Stimulated activated CD4-positive, alpha-beta T cell treated with anti-CD3 and anti-CD28 coated beads, Interleukin-4, amount 100 ng/mL, for 48 hours (primary cell): Measurements from ENCODE around the gene OR2A5.
"Not testable (repeated sequence)": the region's sequence is repeated elsewhere in the genome, so short reads cannot be mapped to it uniquely, and the experiment has no call there.

Experiments used
- DNase-seq, 2 donors: peaks; one replicate each; pipeline ENCODE4 v3.0.0-alpha.2; 2020; ENCODE audit warnings: low read depth in 2 of 2

OR2A5 gene

GRCh38 chr7:144048648-144049047 is at the start of gene OR2A5:
Gene OR2A5, plus strand, starts transcription at chr7:144048948. Its CDS starts 1,454 bp downstream, at chr7:144050402.
- DNase-seq, result no peak

DNA sequence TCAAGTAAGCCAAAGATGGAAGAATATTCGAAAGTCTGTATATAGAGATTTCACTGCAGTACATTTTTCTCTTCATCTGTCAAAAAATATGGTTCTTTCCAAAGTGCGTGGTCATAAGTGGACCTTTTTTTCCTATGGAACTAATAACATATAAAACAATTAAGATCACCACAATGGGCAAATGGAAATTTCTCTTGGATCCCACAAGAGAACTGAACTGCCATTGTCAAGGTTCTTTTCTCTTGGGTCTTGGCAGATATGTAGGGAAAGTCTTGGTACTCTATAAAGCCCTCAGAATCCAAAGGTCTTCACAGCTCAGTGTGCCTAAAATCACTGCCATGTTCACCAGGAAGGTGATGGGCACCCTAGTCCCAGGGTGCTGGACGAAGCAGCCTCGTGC is 48.7 kb upstream of the OR2A5 start, which contains the start of gene OR6B1:
Gene OR6B1 (plus strand): TSS at position 301 of the 400 bp plus-strand sequence. CDS start 3,677 bp downstream, outside the sequence.
- no peak for DNase-seq

GRCh38 chr7:144001543-144001942 is 47.2 kb upstream of the OR2A5 start:
- DNase-seq, result no peak

- no peak for DNase-seq
These were observed 44.0 kb upstream of the OR2A5 start for GRCh38 chr7:144004703-144005102.

GRCh38 chr7:144006029-144006691 is 42.6 kb upstream of the OR2A5 start:
- no peak for DNase-seq

DNA sequence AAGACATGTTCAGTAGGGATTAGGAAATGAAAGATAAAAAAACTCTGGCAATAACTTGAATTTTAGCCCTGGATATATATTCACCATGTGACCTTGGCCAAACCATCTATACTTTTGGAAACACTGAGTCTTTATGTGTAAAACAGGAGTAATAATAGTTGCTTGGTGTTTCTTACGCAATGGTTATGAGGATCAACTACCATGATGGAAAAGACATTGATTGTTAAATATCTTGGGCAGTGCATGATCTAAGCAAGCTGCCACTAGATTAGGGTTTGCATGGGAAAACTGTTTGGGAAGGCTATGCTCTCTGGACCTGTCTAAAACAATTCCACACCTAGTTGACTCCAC is 42.1 kb upstream of the OR2A5 start:
- DNase-seq, result no peak

DNA sequence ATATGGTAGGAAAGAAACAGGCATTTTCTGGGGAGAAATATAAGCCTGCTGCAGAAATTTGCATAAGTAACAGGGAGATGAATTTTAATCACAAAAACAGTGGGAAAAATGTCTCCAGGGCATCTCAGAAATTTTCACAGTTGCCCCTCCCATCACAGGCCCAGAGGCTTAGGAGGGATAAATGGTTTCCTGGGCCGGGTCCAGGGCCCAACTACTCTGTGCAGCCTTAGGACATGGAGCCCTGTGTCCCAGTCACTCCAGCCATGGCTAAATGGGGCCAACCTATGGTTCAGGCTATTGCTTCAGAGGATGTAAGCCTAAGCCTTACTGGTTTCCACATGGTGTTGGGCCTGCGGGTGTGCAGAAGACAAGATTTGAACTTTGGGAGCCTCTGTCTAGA is 39.4 kb upstream of the OR2A5 start:
- no peak for DNase-seq

DNA sequence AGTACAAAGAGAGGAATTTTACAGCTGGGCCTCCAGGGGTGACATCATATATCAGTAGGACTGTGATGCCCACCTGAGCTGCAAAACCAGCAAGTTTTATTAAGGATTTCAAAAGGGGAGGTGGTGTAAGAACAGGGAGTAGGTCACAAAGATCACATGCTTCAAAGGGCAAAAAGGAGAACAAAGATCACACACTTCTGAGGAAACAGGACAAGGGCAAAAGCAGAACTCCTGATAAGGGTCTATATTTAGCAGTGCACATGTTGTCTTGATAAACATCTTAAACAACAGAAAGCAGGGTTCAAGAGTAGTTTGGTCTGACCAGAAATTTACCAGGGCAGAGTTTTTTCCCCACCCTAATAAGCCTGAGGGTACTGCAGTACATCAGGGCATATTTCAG is 38.7 kb upstream of the OR2A5 start:
- not testable (repeated sequence) for DNase-seq

GRCh38 chr7:144010821-144011220 is 37.9 kb upstream of the OR2A5 start:
- not testable (repeated sequence) for DNase-seq

GRCh38 chr7:144011458-144012230 is 37.1 kb upstream of the OR2A5 start:
- no peak for DNase-seq

DNA sequence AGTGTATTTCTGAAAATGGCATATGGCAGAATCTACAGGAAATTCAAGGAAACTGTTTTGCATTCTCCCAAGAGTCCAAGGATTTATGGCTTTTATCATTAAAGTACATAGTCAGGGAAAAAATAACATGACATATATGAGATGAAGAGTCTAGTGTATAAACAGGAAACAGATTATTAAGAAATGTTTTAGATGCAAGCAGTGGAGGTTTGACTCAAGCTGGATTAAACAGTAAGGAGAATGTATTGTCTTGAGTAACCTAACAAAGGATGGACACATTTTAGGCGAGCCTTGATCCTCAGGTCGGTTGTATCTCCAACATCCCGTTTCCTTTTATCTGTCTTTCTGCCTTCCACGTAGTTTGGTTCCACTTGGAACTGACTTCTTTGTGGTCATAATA is 30.7 kb upstream of the OR2A5 start:
- no peak for DNase-seq

- DNase-seq, result no peak
These were observed 29.3 kb upstream of the OR2A5 start for GRCh38 chr7:144019457-144019856.

- DNase-seq, result no peak
These were observed 28.4 kb upstream of the OR2A5 start for GRCh38 chr7:144020340-144020739.

GRCh38 chr7:144022169-144022568 is 26.6 kb upstream of the OR2A5 start:
- no peak for DNase-seq

DNA sequence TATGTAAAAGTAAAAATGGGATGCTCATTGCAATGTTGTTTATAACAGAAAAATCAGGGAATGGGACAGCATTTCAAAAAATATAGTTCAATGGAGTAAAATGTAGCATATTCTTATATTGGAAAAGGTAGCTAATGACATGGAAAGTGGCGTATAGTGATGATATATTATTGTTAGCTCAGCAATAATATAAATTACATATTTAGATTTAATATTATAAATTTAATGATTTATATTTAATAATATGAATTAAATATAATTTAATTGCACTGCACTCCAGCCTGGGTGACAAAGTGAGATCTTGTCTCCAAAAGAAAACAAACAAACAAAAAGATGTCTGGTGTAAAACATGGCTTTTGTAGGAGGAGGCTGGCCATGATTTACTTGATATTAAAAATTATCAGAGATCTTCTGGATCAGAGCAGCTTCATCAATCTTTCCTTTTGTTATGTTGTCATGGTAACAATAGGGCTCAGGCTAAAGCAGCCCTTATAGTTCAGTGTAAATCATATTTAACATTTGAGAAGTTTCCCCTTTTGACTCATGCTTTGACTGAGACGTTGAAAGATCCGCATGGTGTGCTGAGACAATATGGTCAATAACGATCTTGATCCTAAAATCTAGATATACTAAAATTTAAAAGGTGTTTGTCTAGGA is 25.4 kb upstream of the OR2A5 start:
- no peak for DNase-seq

GRCh38 chr7:144024213-144024612 is 24.5 kb upstream of the OR2A5 start:
- no peak for DNase-seq

DNA sequence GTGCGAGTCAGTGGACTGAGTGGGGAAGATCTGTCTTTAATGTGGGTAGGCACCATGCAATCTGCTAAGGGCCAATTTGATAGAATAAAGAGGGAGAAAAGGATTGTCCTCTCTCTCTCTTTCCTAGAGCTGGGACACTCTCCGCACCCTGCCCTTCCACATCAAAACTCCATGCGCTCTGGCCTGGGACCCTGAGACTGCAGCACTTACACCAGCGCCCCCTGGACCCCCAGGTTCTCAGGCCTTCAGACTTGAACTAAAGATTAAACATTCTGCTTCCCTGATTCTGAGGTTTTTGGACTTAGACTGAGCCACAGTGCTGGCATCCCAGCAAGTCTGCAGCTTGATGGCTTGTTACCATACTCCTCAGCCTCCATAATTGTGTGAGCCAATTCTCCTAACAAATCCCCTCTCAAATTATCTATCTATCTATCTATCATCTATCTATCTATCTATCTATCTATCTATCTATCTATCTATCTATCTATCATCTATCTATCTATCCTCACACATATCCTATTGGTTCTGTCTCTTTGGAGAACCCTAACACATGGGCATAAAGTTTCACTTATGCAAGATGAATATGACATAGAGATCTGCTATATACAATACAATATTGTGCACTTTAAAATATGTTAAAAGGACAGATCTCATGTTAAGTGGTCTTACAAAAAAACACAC is 22.4 kb upstream of the OR2A5 start:
- DNase-seq, result no peak

GRCh38 chr7:144027070-144027469 is 21.7 kb upstream of the OR2A5 start:
- DNase-seq, result no peak

DNA sequence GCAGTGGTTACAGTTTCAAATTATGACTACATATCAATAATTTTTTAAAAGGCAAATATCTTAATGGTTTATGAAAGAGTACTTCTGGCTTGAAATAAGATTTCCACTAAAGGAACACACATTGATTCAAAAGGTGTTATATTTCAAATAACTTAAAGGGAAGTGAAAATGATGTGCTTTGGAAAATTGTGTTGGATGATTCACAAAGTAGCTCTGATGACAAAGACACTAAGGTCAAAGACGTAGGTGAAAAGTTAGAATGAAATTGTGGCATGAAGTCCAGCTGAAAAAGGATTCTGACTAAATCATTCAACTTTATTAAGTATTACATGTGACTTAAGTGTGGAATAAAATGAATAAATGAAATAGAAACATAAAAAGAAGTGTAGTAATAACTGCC is 20.8 kb upstream of the OR2A5 start:
- DNase-seq, result no peak

GRCh38 chr7:144028547-144028946 is 20.2 kb upstream of the OR2A5 start:
- no peak for DNase-seq

DNA sequence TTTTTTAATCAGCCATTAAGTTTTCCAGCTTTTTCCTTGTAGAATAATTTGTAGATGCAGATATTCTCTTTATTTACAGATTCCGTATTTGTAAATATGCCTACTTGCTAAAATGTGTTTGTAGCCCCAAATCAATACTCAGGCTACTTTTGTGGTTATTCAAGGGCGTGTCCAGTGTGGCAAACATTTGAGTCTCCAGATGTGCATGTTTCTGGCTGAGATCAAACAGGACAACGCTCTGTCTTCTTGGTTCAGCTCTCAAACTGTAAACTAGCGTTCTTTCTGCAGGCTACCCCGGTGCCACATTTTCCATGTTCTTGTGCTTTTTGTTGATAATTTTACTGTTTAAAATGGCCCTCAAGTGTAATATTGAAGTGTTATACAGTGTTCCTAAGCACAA is 16.2 kb upstream of the OR2A5 start:
- no peak for DNase-seq

DNA sequence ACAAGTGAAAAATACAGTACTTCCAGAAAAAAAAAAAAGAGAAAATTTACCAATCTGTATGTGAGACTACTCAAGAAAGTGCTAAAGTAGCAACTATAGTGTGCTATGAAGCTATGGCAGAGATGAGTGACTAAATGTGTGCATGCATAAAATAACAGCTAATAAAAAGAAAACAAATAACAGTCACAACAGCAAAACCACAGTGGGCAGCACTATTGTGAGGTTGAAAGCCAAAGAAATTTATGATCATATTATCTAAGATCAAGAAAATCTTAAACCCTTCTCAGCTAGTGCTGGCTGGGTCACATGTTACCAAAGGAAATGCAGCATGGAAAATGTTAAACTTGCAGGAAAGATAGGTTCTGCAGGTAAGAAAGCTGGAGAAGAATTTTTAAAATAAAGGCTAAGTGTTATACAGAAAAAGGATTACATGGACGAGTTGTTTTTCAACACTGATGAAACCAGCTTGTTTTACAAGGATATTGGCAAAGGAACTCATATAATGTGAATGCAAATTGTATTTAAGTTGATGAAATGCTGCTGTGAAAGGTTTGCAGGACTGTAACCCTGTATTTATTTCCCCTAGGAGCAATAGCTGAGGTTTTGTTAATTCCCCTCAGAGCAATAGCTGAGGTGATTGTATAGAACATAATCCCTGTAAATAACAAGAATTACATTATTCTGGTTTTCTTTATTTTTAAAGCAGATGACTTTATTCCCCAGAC is 15.6 kb upstream of the OR2A5 start:
- no peak for DNase-seq
